GM21360 (cell line): Measurements from ENCODE around the gene SPATA33.
"Not testable (repeated sequence)": the region's sequence is repeated elsewhere in the genome, so short reads cannot be mapped to it uniquely, and the experiment has no call there.

Experiments
- ATAC-seq: cut with Tn5 transposase; IDR thresholded peaks from one replicate; pipeline ENCODE4 v1.9.1; 2021; ENCODE audit warnings: mild to moderate bottlenecking, moderate library complexity; ENCODE audit not compliant: unreplicated experiment

The SPATA33 gene

DNA sequence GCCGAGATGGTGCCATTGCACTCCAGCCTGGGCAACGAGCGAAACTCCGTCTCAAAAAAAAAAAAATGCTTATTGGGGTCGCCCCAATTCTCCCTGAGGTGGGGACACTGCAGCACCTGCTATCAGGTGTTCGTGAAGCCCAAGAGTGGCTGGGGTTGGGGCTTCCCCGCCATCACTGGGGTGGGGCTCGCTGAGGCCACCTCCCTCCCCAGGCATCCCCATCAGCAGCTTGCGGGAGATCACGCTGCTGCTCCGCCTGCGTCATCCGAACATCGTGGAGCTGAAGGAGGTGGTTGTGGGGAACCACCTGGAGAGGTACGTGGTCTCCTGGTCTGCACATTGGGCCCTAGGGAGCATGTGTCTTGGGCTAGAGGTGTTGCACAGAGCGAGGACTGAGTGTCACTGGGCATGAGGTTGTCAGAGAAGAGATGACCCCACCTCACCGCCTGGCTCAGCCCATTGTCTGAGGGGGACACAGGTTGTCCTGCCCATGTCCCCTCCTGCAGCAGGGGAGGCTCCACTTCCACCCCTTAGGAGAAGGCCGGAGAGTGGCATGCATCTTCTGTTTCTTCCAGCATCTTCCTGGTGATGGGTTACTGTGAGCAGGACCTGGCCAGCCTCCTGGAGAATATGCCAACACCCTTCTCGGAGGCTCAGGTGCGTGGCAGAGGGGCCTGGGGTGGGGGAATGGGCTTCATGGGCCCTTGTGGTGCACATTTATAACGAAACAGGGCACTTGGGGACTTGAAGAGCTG, 33.8 kb downstream of the SPATA33 start:
- ATAC-seq = no peak

DNA sequence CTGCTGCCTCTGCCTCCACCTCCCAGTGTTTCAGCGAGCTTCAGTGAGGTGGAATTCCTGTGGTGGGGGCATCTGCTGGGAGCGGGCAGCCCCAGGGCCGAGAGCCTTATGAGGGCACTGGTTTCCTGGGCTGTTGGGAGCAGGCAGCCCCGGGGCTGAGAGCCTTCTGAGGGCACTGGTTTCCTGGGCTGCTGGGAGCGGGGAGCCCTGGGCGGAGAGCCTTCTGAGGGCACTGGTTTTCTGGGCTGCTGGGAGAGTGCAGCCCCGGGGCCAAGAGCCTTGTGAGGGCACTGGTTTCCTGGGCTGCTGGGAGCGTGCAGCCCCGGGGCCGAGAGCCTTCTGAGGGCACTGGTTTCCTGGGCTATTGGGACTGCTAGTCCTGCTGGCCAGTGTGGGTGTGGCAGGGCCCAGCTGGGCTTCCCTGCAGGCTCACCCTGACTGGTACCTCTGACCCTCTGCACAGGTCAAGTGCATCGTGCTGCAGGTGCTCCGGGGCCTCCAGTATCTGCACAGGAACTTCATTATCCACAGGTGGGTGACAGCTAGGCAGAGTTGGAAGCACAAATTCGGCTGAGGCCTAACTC, 34.4 kb downstream of the SPATA33 start:
- no peak for ATAC-seq

DNA sequence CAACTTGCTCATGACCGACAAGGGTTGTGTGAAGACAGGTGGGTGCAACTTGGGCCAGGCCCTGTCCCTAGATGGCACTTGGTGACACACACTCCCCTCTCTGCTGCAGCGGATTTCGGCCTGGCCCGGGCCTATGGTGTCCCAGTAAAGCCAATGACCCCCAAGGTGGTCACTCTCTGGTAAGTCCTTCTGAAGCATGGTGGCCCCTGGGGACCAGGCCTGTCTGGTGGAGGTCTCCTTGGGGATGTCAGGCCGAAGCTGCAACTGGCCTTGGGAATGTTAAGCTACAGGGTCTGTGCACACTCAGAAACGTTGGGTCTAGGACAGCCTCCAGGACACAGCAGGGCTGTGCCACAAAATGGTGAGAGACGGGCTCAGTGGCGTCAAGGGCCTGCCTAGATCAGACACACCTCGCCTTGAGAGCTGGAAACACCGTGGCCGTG, 35.7 kb downstream of the SPATA33 start:
- ATAC-seq = no peak

DNA sequence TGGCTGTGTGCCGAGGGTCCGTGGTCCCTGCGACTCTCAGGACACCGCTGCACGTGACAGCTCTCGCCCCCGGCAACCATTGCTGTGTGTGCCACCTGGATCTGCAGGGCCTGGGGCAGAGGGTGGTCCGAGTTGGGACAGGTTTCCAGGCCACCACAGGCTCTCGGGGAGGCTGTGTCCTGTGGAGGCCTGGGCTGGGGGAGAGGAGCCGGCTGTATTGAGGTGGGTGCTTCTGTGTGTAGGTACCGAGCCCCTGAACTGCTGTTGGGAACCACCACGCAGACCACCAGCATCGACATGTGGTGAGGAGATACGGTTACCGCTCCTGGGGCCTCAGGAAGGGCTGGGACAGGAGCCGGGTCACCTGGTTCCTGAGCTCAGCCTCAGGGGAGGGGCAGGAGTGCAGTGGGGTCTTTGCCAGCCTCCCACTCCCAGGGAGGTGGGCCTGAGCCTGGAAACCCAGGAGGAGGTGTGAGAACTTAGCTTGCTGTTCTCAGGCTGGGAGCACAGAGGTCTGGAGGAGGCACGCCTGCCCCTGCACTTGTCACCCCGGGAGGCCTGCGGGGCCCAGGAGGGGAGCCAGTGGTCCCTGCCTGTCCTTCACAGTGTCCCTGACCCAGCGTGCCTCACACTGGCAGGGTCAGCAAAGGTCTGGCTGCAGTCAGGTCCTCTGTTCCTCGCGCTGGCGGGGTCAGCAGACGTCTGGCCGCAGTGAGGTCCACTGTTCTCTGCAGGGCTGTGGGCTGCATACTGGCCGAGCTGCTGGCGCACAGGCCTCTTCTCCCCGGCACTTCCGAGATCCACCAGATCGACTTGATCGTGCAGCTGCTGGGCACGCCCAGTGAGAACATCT, 36.5 kb downstream of the SPATA33 start:
- ATAC-seq = no peak

GRCh38 chr16:89694784-89695085, 37.1 kb downstream of the SPATA33 start:
- not testable (repeated sequence) for ATAC-seq

GRCh38 chr16:89695086-89695874, 37.6 kb downstream of the SPATA33 start:
- no peak for ATAC-seq

- no peak for ATAC-seq
These were observed 38.4 kb downstream of the SPATA33 start for GRCh38 chr16:89695875-89696669.

DNA sequence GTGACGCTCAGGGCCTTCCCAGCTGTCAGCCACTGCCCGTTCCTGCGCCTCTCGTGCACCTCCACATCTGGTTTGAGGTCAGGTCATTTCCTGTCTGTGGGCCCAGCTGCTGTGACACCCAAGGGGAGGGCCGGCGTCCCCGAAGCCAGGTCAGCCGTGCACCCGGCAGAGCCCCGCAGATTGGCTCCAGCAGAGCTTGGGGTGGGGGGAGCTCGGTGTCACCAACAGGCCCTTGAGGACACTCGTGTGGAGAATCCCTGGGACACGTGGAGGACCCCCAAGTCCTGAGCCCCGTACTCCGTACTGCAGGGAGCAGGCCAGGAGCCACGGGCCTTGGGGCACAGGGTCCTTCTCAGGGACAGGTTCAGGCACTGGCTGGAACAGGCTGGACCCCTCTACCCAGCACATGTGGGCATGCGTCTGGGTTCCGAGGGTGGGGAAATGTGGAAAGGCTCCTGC, 39.1 kb downstream of the SPATA33 start:
- no peak for ATAC-seq

- no peak for ATAC-seq
These were observed 39.6 kb downstream of the SPATA33 start for GRCh38 chr16:89697161-89697615.

GRCh38 chr16:89697616-89698331, 40.1 kb downstream of the SPATA33 start:
- ATAC-seq = no peak

DNA sequence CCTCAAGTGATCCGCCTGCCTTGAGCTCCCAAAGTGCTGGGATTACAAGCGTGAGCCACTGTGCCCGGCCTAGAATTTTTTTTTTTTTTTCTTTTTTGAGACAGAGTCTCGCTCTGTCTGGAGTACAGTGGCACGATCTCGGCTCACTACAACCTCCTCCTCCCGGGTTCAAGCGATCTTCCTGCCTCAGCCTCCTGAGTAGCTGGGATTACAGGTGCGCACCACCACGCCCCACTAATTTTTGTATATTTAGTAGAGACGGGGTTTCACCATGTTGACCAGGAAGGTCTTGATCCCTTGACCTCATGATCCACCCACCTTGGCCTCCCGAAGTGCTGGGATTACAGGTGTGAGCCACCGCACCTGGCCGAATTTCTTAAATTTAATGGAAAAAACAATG, 41.1 kb downstream of the SPATA33 start:
- ATAC-seq = not testable (repeated sequence)

GRCh38 chr16:89699629-89700099, 42.0 kb downstream of the SPATA33 start:
- not testable (repeated sequence) for ATAC-seq

DNA sequence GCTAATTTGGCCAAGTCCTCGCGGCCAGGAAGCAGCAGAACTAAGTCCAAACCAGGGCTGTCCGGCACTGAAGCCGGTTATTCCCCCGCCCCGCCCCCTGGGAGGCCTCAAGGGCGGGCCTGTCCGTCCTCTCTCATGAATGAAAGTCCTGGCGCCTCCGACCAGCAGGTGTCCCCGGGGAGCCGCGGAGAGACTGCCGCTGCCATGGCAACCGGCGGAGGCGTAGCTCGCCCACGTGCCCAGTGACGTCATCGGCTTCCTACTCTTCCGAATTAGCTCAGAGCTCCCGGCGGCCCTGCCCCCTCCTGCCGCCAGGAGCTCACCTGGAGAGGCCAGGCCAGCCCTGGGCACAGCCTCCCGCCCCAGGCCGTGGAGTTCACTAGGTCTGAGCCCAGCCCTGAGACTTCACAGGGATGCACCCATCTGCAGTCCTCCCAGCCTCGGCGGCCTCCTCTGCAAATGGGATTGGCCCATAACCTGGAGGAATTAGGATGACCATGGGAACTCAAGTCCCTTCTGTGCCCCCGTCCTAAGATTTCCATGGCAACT, 42.5 kb downstream of the SPATA33 start:
- peak; percentile 47 for ATAC-seq

DNA sequence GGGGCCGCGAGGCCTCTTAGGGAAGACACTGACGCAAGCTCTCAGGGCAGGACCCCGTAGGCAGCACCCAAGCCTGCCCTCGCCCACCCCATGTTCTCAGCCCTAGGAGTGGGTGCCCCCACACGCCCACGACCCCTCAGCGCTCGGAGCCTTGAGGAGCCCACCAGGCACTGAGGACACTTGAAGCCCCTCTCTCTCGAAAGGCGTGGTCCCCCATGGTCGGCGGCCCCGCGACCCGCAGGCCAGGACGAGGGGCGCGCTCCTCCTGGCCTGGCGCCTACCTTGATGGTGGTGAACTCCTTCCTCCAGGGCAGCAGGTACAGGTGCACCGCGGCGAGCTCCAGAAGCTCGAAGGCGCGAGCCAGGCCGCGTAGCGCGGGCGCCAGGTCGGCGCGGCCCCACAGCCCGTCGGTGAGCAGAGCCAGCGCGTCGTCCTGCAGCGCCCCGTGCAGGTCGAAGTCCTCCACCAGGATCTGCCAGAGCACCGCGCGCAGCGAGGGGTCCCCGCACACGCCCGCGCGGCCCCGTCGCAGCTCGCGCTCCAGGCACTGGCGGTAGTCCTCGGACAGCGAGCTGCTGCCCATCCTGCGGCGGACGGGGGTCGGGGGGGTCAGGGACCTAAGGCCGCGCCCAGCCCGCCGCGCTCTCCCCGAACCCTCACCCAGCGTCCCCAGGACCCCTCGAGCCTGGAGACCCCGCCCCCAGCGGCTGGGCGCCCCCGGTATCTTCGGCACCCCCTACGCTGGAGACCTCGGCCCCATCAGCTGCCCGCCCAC, 43.2 kb downstream of the SPATA33 start:
- ATAC-seq = peak; percentile 7

GRCh38 chr16:89701425-89702406, 44.1 kb downstream of the SPATA33 start, which contains the start of gene SPATA2L:
Gene SPATA2L, minus strand, starts transcription at chr16:89701705. Its CDS starts 473 bp downstream, at chr16:89701232.
- peak; percentile 55 for ATAC-seq

DNA sequence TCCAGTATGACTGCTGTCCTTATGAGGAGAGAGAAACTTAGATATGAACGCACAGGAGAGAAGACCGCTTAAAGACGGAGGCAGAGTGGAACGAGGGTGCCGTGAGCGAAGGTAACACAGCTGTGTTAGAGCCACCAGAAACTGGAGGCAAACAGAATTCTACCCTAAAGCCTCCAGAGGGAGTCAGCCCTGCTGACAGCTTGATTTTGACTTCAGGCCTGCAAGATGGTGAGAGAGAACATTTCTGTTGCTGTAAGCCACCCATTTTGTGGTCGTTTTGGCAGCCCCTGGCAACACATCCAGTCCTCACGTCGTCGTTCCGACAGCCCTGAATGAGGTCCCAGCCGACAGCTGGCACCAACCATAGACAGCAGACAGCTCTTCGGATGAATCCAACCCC, 46.6 kb downstream of the SPATA33 start:
- ATAC-seq = no peak

GRCh38 chr16:89705006-89705405, 47.4 kb downstream of the SPATA33 start:
- no peak for ATAC-seq
